ENCODE results near the gene ZNF319. TPM values are rescaled to one million over a fixed set of nuclear protein-coding genes. Genes with fewer than 3 reads are reported as not detected.

Gene ZNF319
- total RNA-seq, 2 experiments from 2014 or later: 4.7 to 12.7 TPM

DNA sequence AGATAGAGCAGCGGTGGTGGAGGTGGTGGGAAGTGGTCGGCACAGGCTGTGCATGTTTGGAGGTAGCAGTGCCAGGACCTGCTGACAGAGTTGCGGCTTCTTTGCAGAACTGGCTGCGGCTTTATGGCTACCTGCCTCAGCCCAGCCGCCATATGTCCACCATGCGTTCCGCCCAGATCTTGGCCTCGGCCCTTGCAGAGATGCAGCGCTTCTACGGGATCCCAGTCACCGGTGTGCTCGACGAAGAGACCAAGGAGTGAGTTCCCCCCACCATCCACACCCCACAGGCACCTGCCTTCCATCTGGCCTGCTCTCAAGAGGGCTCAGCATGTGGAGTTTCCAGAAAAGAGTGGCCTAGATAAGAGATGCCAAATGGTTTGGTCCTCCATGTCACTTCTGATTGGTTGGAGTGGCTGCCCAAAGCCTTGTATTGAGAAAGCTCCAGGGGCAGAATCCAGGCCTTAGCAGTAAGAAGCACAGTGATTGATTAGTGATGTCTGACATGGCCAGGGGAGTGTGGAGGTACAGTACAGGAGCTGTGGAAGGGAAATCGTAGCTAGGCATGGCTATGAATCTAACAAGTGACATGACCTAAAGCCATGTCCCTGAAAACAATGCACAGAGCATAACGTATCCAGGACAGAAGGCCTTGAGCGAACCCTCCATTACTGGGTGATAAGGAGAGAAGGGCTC, 37.0 kb upstream of the ZNF319 start:
- Histone ChIP-seq H3K4me3 (ENCODE audit: low read depth, low read length, poor library complexity, severe bottlenecking) (no peak overlapping the region), H3K79me2 (ENCODE audit: insufficient read depth, low read depth, low read length) (no peaks in the 10 kb centered on the region), H3K36me3 (ENCODE audit: insufficient read depth, low read length) (no peaks in the 10 kb centered on the region), H2AFZ (ENCODE audit: low read length) (no peak overlapping the region), H3K4me2 (ENCODE audit: low read length) (no peak overlapping the region), H3K27ac (ENCODE audit: low read depth, low read length, poor library complexity, severe bottlenecking) (no peak overlapping the region), H3K9me2 (ENCODE audit: insufficient read depth, low read length) (no peaks in the 10 kb centered on the region), H4K20me1 (ENCODE audit: insufficient read depth, low read length) (no peaks in the 10 kb centered on the region), H3K9me3 (ENCODE audit: low read length) (no peaks in the 10 kb centered on the region), H3K4me1 (ENCODE audit: insufficient read depth, low read length, poor library complexity, severe bottlenecking) (peaks cover 39% of the 10 kb centered on the region)
- POLR2A ChIA-PET: no interaction called here
- TF ChIP-seq EZH2phosphoT487 (IDR thresholded peaks at IDR 0.05; ENCODE audit: borderline replicate concordance, low read depth, low read length): no peak
- TF ChIP-seq, protein P1, sequence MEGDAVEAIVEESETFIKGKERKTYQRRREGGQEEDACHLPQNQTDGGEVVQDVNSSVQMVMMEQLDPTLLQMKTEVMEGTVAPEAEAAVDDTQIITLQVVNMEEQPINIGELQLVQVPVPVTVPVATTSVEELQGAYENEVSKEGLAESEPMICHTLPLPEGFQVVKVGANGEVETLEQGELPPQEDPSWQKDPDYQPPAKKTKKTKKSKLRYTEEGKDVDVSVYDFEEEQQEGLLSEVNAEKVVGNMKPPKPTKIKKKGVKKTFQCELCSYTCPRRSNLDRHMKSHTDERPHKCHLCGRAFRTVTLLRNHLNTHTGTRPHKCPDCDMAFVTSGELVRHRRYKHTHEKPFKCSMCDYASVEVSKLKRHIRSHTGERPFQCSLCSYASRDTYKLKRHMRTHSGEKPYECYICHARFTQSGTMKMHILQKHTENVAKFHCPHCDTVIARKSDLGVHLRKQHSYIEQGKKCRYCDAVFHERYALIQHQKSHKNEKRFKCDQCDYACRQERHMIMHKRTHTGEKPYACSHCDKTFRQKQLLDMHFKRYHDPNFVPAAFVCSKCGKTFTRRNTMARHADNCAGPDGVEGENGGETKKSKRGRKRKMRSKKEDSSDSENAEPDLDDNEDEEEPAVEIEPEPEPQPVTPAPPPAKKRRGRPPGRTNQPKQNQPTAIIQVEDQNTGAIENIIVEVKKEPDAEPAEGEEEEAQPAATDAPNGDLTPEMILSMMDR (conservative IDR thresholded peaks at IDR 0.05; ENCODE audit: low read length): no peak
- DNase-seq (ENCODE audit: low spot score): no peak
- CTCF ChIA-PET (ENCODE audit: unreplicated experiment): no interaction called here
- BruUV-seq (replicated peaks): no TSS peak
- intact Hi-C loops (cut with micrococcal nuclease; ENCODE audit: unreplicated experiment): no loop called here

DNA sequence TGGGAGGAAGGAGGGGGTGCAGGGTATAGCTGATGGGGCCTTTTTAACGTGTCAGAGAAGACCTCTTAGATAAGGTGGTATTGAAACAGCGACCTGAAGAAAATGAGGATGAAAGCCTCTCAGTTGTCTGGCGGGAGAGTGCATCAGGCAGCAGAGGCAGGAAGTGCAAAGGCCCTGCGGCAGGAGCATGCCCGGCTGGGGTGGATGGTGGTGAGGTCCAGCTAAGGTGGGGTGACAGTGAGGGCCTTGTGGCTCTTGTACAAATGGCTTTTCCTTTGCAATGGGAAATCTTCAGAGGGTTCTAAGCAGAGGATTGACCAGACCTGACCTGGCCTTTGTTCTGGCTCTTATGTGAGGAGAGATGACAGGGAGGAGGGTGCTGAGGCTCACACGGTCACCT, 36.5 kb upstream of the ZNF319 start:
- POLR2A ChIA-PET: interaction anchor here (1.1 kb wide), 1 partner anchor 11 kb away, joined by 3 read pairs; no protein-coding TSS in a partner anchor
- no peak for DNase-seq (ENCODE audit: low spot score)
- Histone ChIP-seq H4K20me1 (ENCODE audit: insufficient read depth, low read length) (no peaks in the 10 kb centered on the region), H3K4me1 (ENCODE audit: insufficient read depth, low read length, poor library complexity, severe bottlenecking) (peaks cover 45% of the 10 kb centered on the region), H3K27ac (ENCODE audit: low read depth, low read length, poor library complexity, severe bottlenecking) (no peak overlapping the region), H3K36me3 (ENCODE audit: insufficient read depth, low read length) (no peaks in the 10 kb centered on the region), H3K79me2 (ENCODE audit: insufficient read depth, low read depth, low read length) (no peaks in the 10 kb centered on the region), H3K4me3 (ENCODE audit: low read depth, low read length, poor library complexity, severe bottlenecking) (no peak overlapping the region), H3K4me2 (ENCODE audit: low read length) (no peak overlapping the region), H3K9me3 (ENCODE audit: low read length) (no peaks in the 10 kb centered on the region), H2AFZ (ENCODE audit: low read length) (no peak overlapping the region), H3K9me2 (ENCODE audit: insufficient read depth, low read length) (no peaks in the 10 kb centered on the region)
- CTCF ChIA-PET (ENCODE audit: unreplicated experiment): no interaction called here
- no TSS peak for BruUV-seq (replicated peaks)
- TF ChIP-seq EZH2phosphoT487 (IDR thresholded peaks at IDR 0.05; ENCODE audit: borderline replicate concordance, low read depth, low read length): no peak
- TF ChIP-seq, protein P1 (conservative IDR thresholded peaks at IDR 0.05; ENCODE audit: low read length): no peak
- intact Hi-C loops (cut with micrococcal nuclease; ENCODE audit: unreplicated experiment): no loop called here

Data from OCI-LY7 (cell line).